Body of pancreas (tissue), 4 donors: Measurements from ENCODE around the gene MT3.

Experiments used
- POLR2A ChIP-seq, 3 donors: fragments of 450-650 bp; IDR thresholded peaks; one replicate each; pipeline ENCODE4 v1.6.1; 2016; ENCODE audit warnings: antibody characterized with exemption in 3 of 3, mild to moderate bottlenecking in 2 of 3
- TF ChIP-seq, protein P1 (sequence below), 7 experiments: fragments of 450-650 bp in 4 of 7; fragments of 200-600 bp in 3 of 7; sonication (generic) in 3 of 7; IDR thresholded peaks; one replicate each; pipeline ENCODE4 v1.5.1; 2016 to 2019; ENCODE audit warnings: antibody characterized with exemption in 7 of 7

DNA sequence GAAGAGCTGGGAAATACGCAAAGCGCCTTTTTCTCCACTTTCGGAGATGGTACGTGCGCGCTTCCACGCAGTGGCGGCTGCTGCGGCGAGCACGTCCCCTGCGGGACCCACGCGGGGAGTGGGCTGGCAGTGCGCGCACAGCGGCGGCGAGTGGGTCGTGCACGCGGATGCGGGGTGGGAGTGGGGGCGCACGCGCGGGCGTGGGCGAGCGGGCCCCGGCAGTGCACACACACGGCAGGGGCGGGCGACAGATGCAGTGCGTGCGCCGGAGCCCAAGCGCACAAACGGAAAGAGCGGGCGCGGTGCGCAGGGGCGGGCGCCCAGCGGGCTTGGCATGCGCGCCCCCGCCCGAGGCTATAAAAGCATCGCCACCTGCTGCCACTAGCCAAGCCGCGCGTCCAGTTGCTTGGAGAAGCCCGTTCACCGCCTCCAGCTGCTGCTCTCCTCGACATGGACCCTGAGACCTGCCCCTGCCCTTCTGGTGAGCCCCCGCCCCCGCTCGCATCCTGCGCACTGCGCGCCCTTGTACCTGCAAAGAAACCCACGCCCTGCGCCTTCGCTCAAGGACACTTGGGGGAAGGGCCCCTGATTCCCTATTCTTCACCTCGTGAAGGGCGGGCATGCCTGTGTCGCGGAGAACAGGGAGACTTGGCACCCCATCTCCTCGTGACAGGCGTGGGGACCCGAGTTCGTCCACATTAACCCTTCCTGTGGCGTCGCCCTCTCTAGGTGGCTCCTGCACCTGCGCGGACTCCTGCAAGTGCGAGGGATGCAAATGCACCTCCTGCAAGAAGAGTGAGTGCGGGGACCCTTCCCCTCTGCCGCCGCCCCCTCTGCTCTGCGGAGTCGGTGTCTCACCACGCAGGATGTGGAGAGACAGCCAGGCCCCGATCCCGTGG is at the start of gene MT3:
- TF ChIP-seq, protein P1, sequence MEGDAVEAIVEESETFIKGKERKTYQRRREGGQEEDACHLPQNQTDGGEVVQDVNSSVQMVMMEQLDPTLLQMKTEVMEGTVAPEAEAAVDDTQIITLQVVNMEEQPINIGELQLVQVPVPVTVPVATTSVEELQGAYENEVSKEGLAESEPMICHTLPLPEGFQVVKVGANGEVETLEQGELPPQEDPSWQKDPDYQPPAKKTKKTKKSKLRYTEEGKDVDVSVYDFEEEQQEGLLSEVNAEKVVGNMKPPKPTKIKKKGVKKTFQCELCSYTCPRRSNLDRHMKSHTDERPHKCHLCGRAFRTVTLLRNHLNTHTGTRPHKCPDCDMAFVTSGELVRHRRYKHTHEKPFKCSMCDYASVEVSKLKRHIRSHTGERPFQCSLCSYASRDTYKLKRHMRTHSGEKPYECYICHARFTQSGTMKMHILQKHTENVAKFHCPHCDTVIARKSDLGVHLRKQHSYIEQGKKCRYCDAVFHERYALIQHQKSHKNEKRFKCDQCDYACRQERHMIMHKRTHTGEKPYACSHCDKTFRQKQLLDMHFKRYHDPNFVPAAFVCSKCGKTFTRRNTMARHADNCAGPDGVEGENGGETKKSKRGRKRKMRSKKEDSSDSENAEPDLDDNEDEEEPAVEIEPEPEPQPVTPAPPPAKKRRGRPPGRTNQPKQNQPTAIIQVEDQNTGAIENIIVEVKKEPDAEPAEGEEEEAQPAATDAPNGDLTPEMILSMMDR (IDR thresholded peaks at IDR 0.05): no peak
- TF ChIP-seq POLR2A (IDR thresholded peaks at IDR 0.05): no peak
